Body of pancreas (tissue), 4 donors: ENCODE data around the gene ULK3. TPM values are rescaled to one million over a fixed set of nuclear protein-coding genes. Genes with fewer than 3 reads are reported as not detected.
"Not testable (repeated sequence)": the region's sequence is repeated elsewhere in the genome, so short reads cannot be mapped to it uniquely, and the experiment has no call there.

ENCODE experiments used
- ATAC-seq: fragments of 150-250 bp; one replicate; pipeline ENCODE4 v1.9.1; 2016
- DNase-seq, 4 donors: peaks; one replicate each; pipeline ENCODE4 v3.0.0-alpha.2; 2019
- H3K27ac ChIP-seq, 4 donors: fragments of 200-600 bp; sonication (generic); 1 replicate in 3 of 4; 2 replicates in 1 of 4; pipeline versions ENCODE4 v1.5.1 to v1.6.1; 2016 to 2019; ENCODE audit warnings: mild to moderate bottlenecking in 1 of 4, mixed read lengths in 1 of 4, moderate library complexity in 1 of 4
- H3K27me3 ChIP-seq, 2 donors: fragments of 200-600 bp; sonication (generic); one replicate each; pipeline ENCODE4 v1.6.0; 2016; ENCODE audit warnings: mild to moderate bottlenecking in 1 of 2
- H3K36me3 ChIP-seq, 2 donors: fragments of 200-600 bp; sonication (generic); replicated peaks in 1 of 2; 2 replicates each; pipeline ENCODE4 v1.5.1; 2016; ENCODE audit warnings: low read depth in 2 of 2; ENCODE audit not compliant: insufficient read depth in 1 of 2
- H3K4me1 ChIP-seq: fragments of 200-600 bp; sonication (generic); one replicate; pipeline ENCODE4 v1.6.0; 2016
- H3K4me3 ChIP-seq, 2 donors: fragments of 200-600 bp; sonication (generic); 1 replicate in 1 of 2; 2 replicates in 1 of 2; pipeline ENCODE4 v1.5.1; 2016 to 2019
- H3K9me3 ChIP-seq, 3 donors: fragments of 200-600 bp; sonication (generic); 1 replicate in 2 of 3; 2 replicates in 1 of 3; pipeline ENCODE4 v1.5.1; 2016
- CTCF ChIP-seq, 7 experiments: fragments of 450-650 bp in 4 of 7; fragments of 200-600 bp in 3 of 7; sonication (generic) in 3 of 7; IDR thresholded peaks; one replicate each; pipeline ENCODE4 v1.5.1; 2016 to 2019; ENCODE audit warnings: antibody characterized with exemption in 7 of 7
- POLR2A ChIP-seq, 3 donors: fragments of 450-650 bp; IDR thresholded peaks; one replicate each; pipeline ENCODE4 v1.6.1; 2016; ENCODE audit warnings: antibody characterized with exemption in 3 of 3, mild to moderate bottlenecking in 2 of 3
- WGBS, 2 donors: methylation state at CpG; one replicate each; pipeline ENCODE4 v1.1.5; 2017; 5-methylcytosine and 5-hydroxymethylcytosine counted together
- intact Hi-C: fragments of 100-400 bp; cut with DNase I; formaldehyde crosslinking; loops from one replicate; pipeline ENCODE4 v1.15.1; 2023
- total RNA-seq, 2 donors: library from RNA; depleted of rRNA; stranded (reverse); fragments of >200 nt; gene quantifications; one replicate each; pipeline ENCODE4 v1.1.0, GENCODE V29; 2016

ULK3 gene
- total RNA-seq, 2 donors from 2014 or later, result 74.2 to 76.3 TPM

DNA sequence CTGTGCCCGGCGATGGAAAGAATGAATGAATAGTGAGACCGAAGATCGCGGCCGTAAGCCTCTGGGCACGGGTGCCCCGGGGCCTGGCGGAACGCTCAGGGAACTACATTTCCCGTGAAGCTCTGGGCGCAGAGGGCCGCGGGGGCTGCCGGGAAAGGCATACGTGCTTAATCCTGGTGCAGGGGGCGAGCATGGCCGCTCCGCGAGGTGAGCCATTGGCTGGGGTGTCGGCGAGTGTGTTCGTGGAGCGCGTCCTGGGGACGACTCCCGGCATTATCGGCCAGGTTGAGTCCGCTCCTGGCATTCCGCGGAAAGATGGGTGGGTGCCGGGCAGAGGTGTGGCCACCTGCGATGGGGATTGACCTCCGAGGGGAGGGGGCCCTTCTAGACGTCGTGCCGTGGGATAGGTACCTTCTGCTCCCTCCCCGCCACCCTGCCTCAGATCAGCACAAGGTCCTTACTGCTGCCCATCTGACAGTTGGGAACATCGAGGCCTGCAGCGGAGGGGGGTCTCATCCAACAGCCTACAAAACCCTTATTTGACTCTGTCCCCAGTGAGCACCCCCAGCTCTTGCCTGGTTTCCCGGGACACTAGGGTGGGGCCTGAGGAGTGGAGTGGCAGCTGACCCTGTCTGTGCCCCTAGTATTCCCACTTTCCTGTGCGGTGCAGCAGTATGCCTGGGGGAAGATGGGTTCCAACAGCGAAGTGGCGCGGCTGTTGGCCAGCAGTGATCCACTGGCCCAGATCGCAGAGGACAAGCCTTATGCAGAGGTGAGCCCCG, 47.1 kb upstream of the ULK3 start, which contains the start of gene MPI:
MPI (plus strand) TSS at position 160 of the 782 bp plus-strand sequence; CDS start at position 192, 32 bp downstream.
- intact Hi-C loops, result no loop called here
- 1 to 3% methylated on average over 13 to 46 of the region's 47 CpGs for WGBS, 2 donors

GRCh38 chr15:74889390-74889882, 46.5 kb upstream of the ULK3 start:
- WGBS, 2 donors, result 36 to 53% methylated on average over 8 of the region's 8 CpGs
- no peaks in the 10 kb centered on the region for H3K27me3 ChIP-seq
- H3K36me3 ChIP-seq, result no peaks in the 10 kb centered on the region
- DNase-seq (peak in 3 of 4 donors; percentile 23 to 40 (median 35)), ATAC-seq (no peak)
- intact Hi-C loops, result no loop called here
- TF ChIP-seq POLR2A (IDR thresholded peaks at IDR 0.05) (no peak), CTCF (IDR thresholded peaks at IDR 0.05) (no peak)
- H3K4me1 ChIP-seq, result peaks cover 38% of the 10 kb centered on the region
- H3K27ac ChIP-seq, result peak overlapping the region; percentile 72 to 85 (median 78)
- H3K4me3 ChIP-seq, result peak overlapping the region in 1 of 2 donors; percentile 98
- H3K9me3 ChIP-seq, result no peaks in the 10 kb centered on the region

More for the DNA sequence above, 47.1 kb upstream of the ULK3 start, which contains the start of gene MPI:
- Histone ChIP-seq H3K27me3 (no peaks in the 10 kb centered on the region), H3K4me1 (peaks cover 38% of the 10 kb centered on the region), H3K4me3 (peak within 1 kb of the TSS; percentile 80 to 98), H3K36me3 (no peaks in the 10 kb centered on the region), H3K9me3 (no peaks in the 10 kb centered on the region), H3K27ac (peak within 1 kb of the TSS; percentile 72 to 85 (median 78))
- ATAC-seq (peak; percentile 93), DNase-seq (peak; percentile 82 to 88 (median 84))
- TF ChIP-seq POLR2A (IDR thresholded peaks at IDR 0.05) (peak; percentile 45 to 80 (median 78)), CTCF (IDR thresholded peaks at IDR 0.05) (peak in 5 of 7 experiments; percentile 12 to 50 (median 26))

DNA sequence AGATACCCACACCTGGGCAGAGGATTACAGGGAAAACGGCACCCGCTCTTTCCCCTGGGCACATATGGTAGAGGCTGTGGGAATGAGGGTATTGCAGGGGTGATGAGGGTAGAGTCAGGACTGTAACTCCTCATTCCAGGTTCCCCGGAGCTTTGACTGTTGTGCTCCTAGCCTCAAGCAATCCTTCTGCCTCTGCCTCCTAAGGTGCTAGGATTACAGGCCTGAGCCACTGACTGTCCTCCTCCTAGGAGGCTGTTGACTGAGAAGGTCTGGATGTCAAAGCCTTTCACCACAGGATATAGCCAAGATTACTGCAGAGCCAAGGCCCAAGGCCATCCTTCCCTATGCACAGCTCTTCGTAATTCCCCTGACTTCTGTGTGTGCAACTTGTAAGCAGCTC, 45.8 kb upstream of the ULK3 start:
- Histone ChIP-seq H3K36me3 (no peaks in the 10 kb centered on the region), H3K27me3 (no peaks in the 10 kb centered on the region), H3K4me1 (peaks cover 38% of the 10 kb centered on the region), H3K4me3 (no peak overlapping the region), H3K27ac (no peak overlapping the region), H3K9me3 (no peaks in the 10 kb centered on the region)
- no peak for TF ChIP-seq POLR2A (IDR thresholded peaks at IDR 0.05)
- no peak for TF ChIP-seq CTCF (IDR thresholded peaks at IDR 0.05)
- intact Hi-C loops, result no loop called here
- 94 to 100% methylated on average over 3 to 4 of the region's 4 CpGs for WGBS, 2 donors
- ATAC-seq (no peak), DNase-seq (no peak)

DNA sequence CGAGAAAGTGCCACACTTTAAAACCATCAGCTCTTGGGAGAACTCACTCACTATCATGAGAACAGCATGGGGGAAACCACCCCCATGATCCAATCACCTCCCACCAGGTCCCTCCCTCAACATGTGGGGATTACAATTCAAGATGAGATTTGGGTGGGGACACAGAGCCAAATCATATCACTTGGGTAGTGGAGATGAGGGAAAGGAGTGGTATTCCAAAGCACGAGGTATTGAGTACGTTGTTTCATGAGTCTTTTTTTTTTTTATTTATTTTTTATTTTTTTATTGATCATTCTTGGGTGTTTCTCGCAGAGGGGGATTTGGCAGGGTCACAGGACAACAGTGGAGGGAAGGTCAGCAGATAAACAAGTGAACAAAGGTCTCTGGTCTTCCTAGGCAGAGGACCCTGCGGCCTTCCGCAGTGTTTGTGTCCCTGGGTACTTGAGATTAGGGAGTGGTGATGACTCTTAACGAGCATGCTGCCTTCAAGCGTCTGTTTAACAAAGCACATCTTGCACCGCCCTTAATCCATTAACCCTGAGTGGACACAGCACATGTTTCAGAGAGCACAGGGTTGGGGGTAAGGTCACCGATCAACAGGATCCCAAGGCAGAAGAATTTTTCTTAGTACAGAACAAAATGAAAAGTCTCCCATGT, 44.7 kb upstream of the ULK3 start:
- 68 to 82% methylated on average over 10 of the region's 10 CpGs for WGBS, 2 donors
- intact Hi-C loops, H3K9me3 ChIP-seq, H3K36me3 ChIP-seq, H3K27me3 ChIP-seq, DNase-seq, H3K27ac ChIP-seq, ATAC-seq, H3K4me3 ChIP-seq: not testable (repeated sequence)
- peaks cover 31% of the 10 kb centered on the region for H3K4me1 ChIP-seq

DNA sequence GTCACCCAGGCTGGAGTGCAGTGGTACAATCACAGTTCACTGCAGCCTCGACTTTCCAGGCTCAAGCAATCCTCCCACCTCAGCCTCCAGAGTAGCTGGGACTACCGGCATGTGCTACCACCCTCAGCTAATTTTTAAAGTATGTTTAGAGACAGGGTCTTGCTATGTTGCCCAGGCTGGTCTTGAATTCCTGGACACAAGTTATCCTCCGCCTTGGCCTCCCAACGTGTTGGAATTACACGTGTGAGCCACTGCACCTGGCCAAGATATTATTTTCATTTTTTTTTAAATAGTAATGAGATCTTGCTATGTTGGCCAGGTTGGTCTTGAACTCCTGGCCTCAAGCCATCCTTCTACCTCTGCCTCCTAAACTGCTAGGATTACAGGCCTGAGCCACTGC, 42.5 kb upstream of the ULK3 start:
- no peaks in the 10 kb centered on the region for H3K9me3 ChIP-seq
- H3K4me1 ChIP-seq, result peaks cover 9% of the 10 kb centered on the region
- no peaks in the 10 kb centered on the region for H3K27me3 ChIP-seq
- intact Hi-C loops, result no loop called here
- H3K36me3 ChIP-seq, result no peaks in the 10 kb centered on the region
- DNase-seq, result no peak
- no peak overlapping the region for H3K4me3 ChIP-seq
- 66 to 74% methylated on average over 5 of the region's 5 CpGs for WGBS, 2 donors
- no peak for ATAC-seq
- TF ChIP-seq CTCF (IDR thresholded peaks at IDR 0.05) (no peak), POLR2A (IDR thresholded peaks at IDR 0.05) (no peak)
- no peak overlapping the region for H3K27ac ChIP-seq
